WTC11 (cell line): ENCODE measurements around the gene PTGS1. TPM values are rescaled to one million over a fixed set of nuclear protein-coding genes. Genes with fewer than 3 reads are reported as not detected.

ENCODE experiments used
- ATAC-seq: fragments of 200-7000 bp; cut with Tn5 transposase; 2 replicates; pipeline ENCODE4 v1.10.0; 2021; ENCODE audit warnings: mild to moderate bottlenecking, moderate library complexity
- CTCF ChIA-PET: fragments of 300-600 bp; sonication (Branson Sonifier 250); formaldehyde crosslinking; loops from one replicate; lab custom pipeline; 2021; ENCODE audit warnings: antibody characterized with exemption; lab: Charles Lee
- POLR2A ChIA-PET: fragments of 350-600 bp; sonication (Branson Sonifier 250); formaldehyde crosslinking; loops from one replicate; lab custom pipeline; 2021; ENCODE audit warnings: antibody characterized with exemption; lab: Charles Lee
- DNase-seq: peaks from one replicate; pipeline ENCODE4 v3.0.0; 2021; ENCODE audit warnings: low spot score
- H3K27ac Mint-ChIP-seq: 2 replicates; pipeline ENCODE4 v1.8.0; 2021; ENCODE audit warnings: mixed read lengths
- H3K27me3 Mint-ChIP-seq: 2 replicates; pipeline ENCODE4 v1.8.0; 2021; ENCODE audit warnings: low read depth, mild to moderate bottlenecking, moderate library complexity, mixed read lengths
- H3K36me3 Mint-ChIP-seq: 2 replicates; pipeline ENCODE4 v1.8.0; 2021; ENCODE audit warnings: mixed read lengths
- H3K4me1 Mint-ChIP-seq: 2 replicates; pipeline ENCODE4 v1.8.0; 2022; ENCODE audit warnings: mixed read lengths
- H3K4me3 Mint-ChIP-seq: 2 replicates; pipeline ENCODE4 v1.8.0; 2021; ENCODE audit warnings: mild to moderate bottlenecking, moderate library complexity, mixed read lengths
- H3K9me3 Mint-ChIP-seq: 2 replicates; pipeline ENCODE4 v1.8.0; 2021; ENCODE audit warnings: mixed read lengths
- CBFB ChIP-seq: sonication (generic); formaldehyde crosslinking; IDR thresholded peaks from 2 replicates; pipeline ENCODE4 v1.8.1; 2022; ENCODE audit warnings: mild to moderate bottlenecking, low read depth, missing genetic modification reagents
- ERG ChIP-seq: fragments of 250-450 bp; sonication (Bioruptor Pico); IDR thresholded peaks from 2 replicates; pipeline ENCODE4 v1.8.0; 2021; ENCODE audit warnings: mild to moderate bottlenecking
- ESRRA ChIP-seq: sonication (generic); formaldehyde crosslinking; IDR thresholded peaks from 2 replicates; pipeline ENCODE4 v1.8.1; 2022; ENCODE audit warnings: mild to moderate bottlenecking, missing genetic modification reagents, borderline replicate concordance
- IRF1 ChIP-seq: sonication (generic); formaldehyde crosslinking; IDR thresholded peaks from 2 replicates; pipeline ENCODE4 v1.8.0; 2023; ENCODE audit warnings: missing genetic modification reagents
- IRF2 ChIP-seq: sonication (generic); formaldehyde crosslinking; IDR thresholded peaks from 2 replicates; pipeline ENCODE4 v1.8.0; 2022; ENCODE audit warnings: low read depth, missing genetic modification reagents, borderline replicate concordance
- MXD4 ChIP-seq: fragments of 250-450 bp; sonication (Bioruptor Pico); IDR thresholded peaks from 2 replicates; pipeline ENCODE4 v1.8.0; 2021; ENCODE audit warnings: mild to moderate bottlenecking, moderate library complexity, borderline replicate concordance
- OVOL2 ChIP-seq: fragments of 250-450 bp; sonication (Bioruptor Pico); IDR thresholded peaks from 2 replicates; pipeline ENCODE4 v1.9.0; 2021; ENCODE audit warnings: mild to moderate bottlenecking, borderline replicate concordance
- PREB ChIP-seq: sonication (generic); formaldehyde crosslinking; IDR thresholded peaks from 2 replicates; pipeline ENCODE4 v1.8.1; 2022; ENCODE audit warnings: mild to moderate bottlenecking, missing genetic modification reagents, moderate library complexity, borderline replicate concordance
- RELA ChIP-seq: sonication (generic); formaldehyde crosslinking; IDR thresholded peaks from 2 replicates; pipeline ENCODE4 v1.8.1; 2022; ENCODE audit warnings: missing genetic modification reagents, mild to moderate bottlenecking, borderline replicate concordance
- USF1 ChIP-seq: sonication (generic); formaldehyde crosslinking; IDR thresholded peaks from 2 replicates; pipeline ENCODE4 v1.8.0; 2022; ENCODE audit warnings: mild to moderate bottlenecking, missing genetic modification reagents
- ZNF121 ChIP-seq: sonication (generic); formaldehyde crosslinking; IDR thresholded peaks from 2 replicates; pipeline ENCODE4 v1.8.0; 2023; ENCODE audit warnings: missing genetic modification reagents
- ZNF263 ChIP-seq: sonication (generic); formaldehyde crosslinking; IDR thresholded peaks from 2 replicates; pipeline ENCODE4 v1.8.1; 2022; ENCODE audit warnings: low read depth, mild to moderate bottlenecking, moderate library complexity, missing genetic modification reagents
- ZNF317 ChIP-seq: sonication (generic); formaldehyde crosslinking; IDR thresholded peaks from 2 replicates; pipeline ENCODE4 v1.8.1; 2023; ENCODE audit warnings: low read depth, mild to moderate bottlenecking, moderate library complexity, missing genetic modification reagents, borderline replicate concordance
- total RNA-seq: library from RNA; stranded (reverse); gene quantifications from 3 replicates; pipeline ENCODE4 v1.2.3, GENCODE V29; 2021
- TF ChIP-seq, protein P1 (sequence below): sonication (generic); formaldehyde crosslinking; IDR thresholded peaks from 2 replicates; pipeline ENCODE4 v1.8.0; 2022; ENCODE audit warnings: mild to moderate bottlenecking, missing genetic modification reagents
- TF ChIP-seq, protein P2 (sequence below): sonication (generic); formaldehyde crosslinking; IDR thresholded peaks from 2 replicates; pipeline ENCODE4 v1.8.0; 2023; ENCODE audit warnings: missing genetic modification reagents, mild to moderate bottlenecking, borderline replicate concordance

PTGS1 gene
- total RNA-seq, 1 experiment from 2014 or later: 1.0 TPM

GRCh38 chr9:122364117-122364782 lies 6.6 kb upstream of the PTGS1 start:
- ATAC-seq: no peak
- H3K27me3 Mint-ChIP-seq: peaks cover 17% of the 10 kb centered on the region

More at GRCh38 chr9:122364117-122364782, 6.6 kb upstream of the PTGS1 start:
- H3K36me3 Mint-ChIP-seq: no peaks in the 10 kb centered on the region
- H3K4me3 Mint-ChIP-seq: no peak overlapping the region
- no peak overlapping the region for H3K27ac Mint-ChIP-seq
- ChIA-PET CTCF (interaction anchor here (0.9 to 1.4 kb wide), 2 partner anchors 8 to 88 kb away, joined by 3 to 4 read pairs; no protein-coding TSS in a partner anchor), POLR2A (no interaction called here)
- no peak for DNase-seq
- no peaks in the 10 kb centered on the region for H3K4me1 Mint-ChIP-seq
- TF ChIP-seq CBFB (CRISPR knock-in tag) (no peak), ZNF121 (CRISPR knock-in tag) (no peak), RELA (CRISPR knock-in tag) (no peak), MXD4 (no peak), ZNF317 (no peak), IRF2 (CRISPR knock-in tag) (no peak), OVOL2 (CRISPR knock-in tag) (no peak), ZNF263 (CRISPR knock-in tag) (no peak), USF1 (CRISPR knock-in tag) (no peak), PREB (no peak), IRF1 (CRISPR knock-in tag) (no peak), ERG (CRISPR knock-in tag) (no peak), ESRRA (CRISPR knock-in tag) (no peak)
- TF ChIP-seq, protein P1, sequence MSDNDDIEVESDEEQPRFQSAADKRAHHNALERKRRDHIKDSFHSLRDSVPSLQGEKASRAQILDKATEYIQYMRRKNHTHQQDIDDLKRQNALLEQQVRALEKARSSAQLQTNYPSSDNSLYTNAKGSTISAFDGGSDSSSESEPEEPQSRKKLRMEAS (CRISPR knock-in tag): no peak
- TF ChIP-seq, protein P2, sequence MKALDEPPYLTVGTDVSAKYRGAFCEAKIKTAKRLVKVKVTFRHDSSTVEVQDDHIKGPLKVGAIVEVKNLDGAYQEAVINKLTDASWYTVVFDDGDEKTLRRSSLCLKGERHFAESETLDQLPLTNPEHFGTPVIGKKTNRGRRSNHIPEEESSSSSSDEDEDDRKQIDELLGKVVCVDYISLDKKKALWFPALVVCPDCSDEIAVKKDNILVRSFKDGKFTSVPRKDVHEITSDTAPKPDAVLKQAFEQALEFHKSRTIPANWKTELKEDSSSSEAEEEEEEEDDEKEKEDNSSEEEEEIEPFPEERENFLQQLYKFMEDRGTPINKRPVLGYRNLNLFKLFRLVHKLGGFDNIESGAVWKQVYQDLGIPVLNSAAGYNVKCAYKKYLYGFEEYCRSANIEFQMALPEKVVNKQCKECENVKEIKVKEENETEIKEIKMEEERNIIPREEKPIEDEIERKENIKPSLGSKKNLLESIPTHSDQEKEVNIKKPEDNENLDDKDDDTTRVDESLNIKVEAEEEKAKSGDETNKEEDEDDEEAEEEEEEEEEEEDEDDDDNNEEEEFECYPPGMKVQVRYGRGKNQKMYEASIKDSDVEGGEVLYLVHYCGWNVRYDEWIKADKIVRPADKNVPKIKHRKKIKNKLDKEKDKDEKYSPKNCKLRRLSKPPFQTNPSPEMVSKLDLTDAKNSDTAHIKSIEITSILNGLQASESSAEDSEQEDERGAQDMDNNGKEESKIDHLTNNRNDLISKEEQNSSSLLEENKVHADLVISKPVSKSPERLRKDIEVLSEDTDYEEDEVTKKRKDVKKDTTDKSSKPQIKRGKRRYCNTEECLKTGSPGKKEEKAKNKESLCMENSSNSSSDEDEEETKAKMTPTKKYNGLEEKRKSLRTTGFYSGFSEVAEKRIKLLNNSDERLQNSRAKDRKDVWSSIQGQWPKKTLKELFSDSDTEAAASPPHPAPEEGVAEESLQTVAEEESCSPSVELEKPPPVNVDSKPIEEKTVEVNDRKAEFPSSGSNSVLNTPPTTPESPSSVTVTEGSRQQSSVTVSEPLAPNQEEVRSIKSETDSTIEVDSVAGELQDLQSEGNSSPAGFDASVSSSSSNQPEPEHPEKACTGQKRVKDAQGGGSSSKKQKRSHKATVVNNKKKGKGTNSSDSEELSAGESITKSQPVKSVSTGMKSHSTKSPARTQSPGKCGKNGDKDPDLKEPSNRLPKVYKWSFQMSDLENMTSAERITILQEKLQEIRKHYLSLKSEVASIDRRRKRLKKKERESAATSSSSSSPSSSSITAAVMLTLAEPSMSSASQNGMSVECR (CRISPR knock-in tag): no peak
- TF ChIP-seq, all 79 proteins: peak for 0
- peaks cover 2% of the 10 kb centered on the region for H3K9me3 Mint-ChIP-seq
